ENCODE measurements around the gene TUT7. TPM values are rescaled to one million over a fixed set of nuclear protein-coding genes. Genes with fewer than 3 reads are reported as not detected.
"Not testable (repeated sequence)": the region's sequence is repeated elsewhere in the genome, so short reads cannot be mapped to it uniquely, and the experiment has no call there.

Gene TUT7
- total RNA-seq, 6 experiments from 2014 or later = 22.5 to 46.7 (median 31.6) TPM

GRCh38 chr9:86321373-86321772 is 32.8 kb downstream of the TUT7 start:
- 87% methylated on average over 4 of the region's 5 CpGs for WGBS (ENCODE audit: insufficient coverage, low coverage, low lambda C conversion rate, missing lambda C conversion rate)
- Histone ChIP-seq H3K9me3 (no peaks in the 10 kb centered on the region), H3K36me3 (peaks cover 0 to 94% (median 50%) of the 10 kb centered on the region in 4 donors), H3K4me1 (no peaks in the 10 kb centered on the region), H3K27ac (no peak overlapping the region), H3K27me3 (no peaks in the 10 kb centered on the region), H3K4me3 (no peak overlapping the region)
- ATAC-seq = no peak
- no peak for TF ChIP-seq POLR2A (IDR thresholded peaks at IDR 0.05)
- no peak for TF ChIP-seq CTCF (IDR thresholded peaks at IDR 0.05)
- intact Hi-C loops (cut with DNase I) = no loop called here
- no peak for DNase-seq

GRCh38 chr9:86318187-86318586 is 36.0 kb downstream of the TUT7 start:
- 81% methylated on average over 4 of the region's 4 CpGs for WGBS (ENCODE audit: insufficient coverage, low coverage, low lambda C conversion rate, missing lambda C conversion rate)
- no peaks in the 10 kb centered on the region for H3K9me3 ChIP-seq
- H3K36me3 ChIP-seq = peaks cover 0 to 92% (median 49%) of the 10 kb centered on the region in 4 donors
- no peaks in the 10 kb centered on the region for H3K4me1 ChIP-seq
- H3K27me3 ChIP-seq = no peaks in the 10 kb centered on the region
- no peak for TF ChIP-seq POLR2A (IDR thresholded peaks at IDR 0.05)
- no peak for TF ChIP-seq CTCF (IDR thresholded peaks at IDR 0.05)
- ATAC-seq (no peak), DNase-seq (no peak)
- intact Hi-C loops (cut with DNase I) = no loop called here
- no peak overlapping the region for H3K4me3 ChIP-seq
- H3K27ac ChIP-seq = no peak overlapping the region

- TF ChIP-seq POLR2A (IDR thresholded peaks at IDR 0.05) = no peak
- TF ChIP-seq CTCF (IDR thresholded peaks at IDR 0.05) = no peak
- DNase-seq = no peak
- no peak for ATAC-seq
- 58% methylated on average over 2 of the region's 2 CpGs for WGBS (ENCODE audit: insufficient coverage, low coverage, low lambda C conversion rate, missing lambda C conversion rate)
- no peak overlapping the region for H3K4me3 ChIP-seq
- intact Hi-C loops (cut with DNase I) = no loop called here
- H3K9me3 ChIP-seq = no peaks in the 10 kb centered on the region
- H3K36me3 ChIP-seq = peaks cover 0 to 74% (median 46%) of the 10 kb centered on the region in 4 donors
- no peaks in the 10 kb centered on the region for H3K27me3 ChIP-seq
- no peaks in the 10 kb centered on the region for H3K4me1 ChIP-seq
- H3K27ac ChIP-seq = no peak overlapping the region
These were observed 39.1 kb downstream of the TUT7 start for GRCh38 chr9:86315078-86315477.

GRCh38 chr9:86312959-86313358 is 41.3 kb downstream of the TUT7 start:
- ATAC-seq; H3K4me1 ChIP-seq; H3K4me3 ChIP-seq; intact Hi-C loops (cut with DNase I); H3K27ac ChIP-seq; H3K9me3 ChIP-seq; H3K27me3 ChIP-seq; DNase-seq: not testable (repeated sequence)
- H3K36me3 ChIP-seq = peaks cover 3 to 79% (median 37%) of the 10 kb centered on the region in 4 donors
- WGBS (ENCODE audit: insufficient coverage, low coverage, low lambda C conversion rate, missing lambda C conversion rate) = 91% methylated on average over 1 of the region's 2 CpGs

- Histone ChIP-seq H3K4me1 (no peaks in the 10 kb centered on the region), H3K4me3 (no peak overlapping the region), H3K36me3 (peaks cover 3 to 81% (median 42%) of the 10 kb centered on the region in 4 donors), H3K27ac (no peak overlapping the region), H3K27me3 (no peaks in the 10 kb centered on the region), H3K9me3 (no peaks in the 10 kb centered on the region)
- DNase-seq = no peak
- TF ChIP-seq POLR2A (IDR thresholded peaks at IDR 0.05) = no peak
- no peak for TF ChIP-seq CTCF (IDR thresholded peaks at IDR 0.05)
- no peak for ATAC-seq
- intact Hi-C loops (cut with DNase I) = no loop called here
- 79% methylated on average over 1 of the region's 1 CpG for WGBS (ENCODE audit: insufficient coverage, low coverage, low lambda C conversion rate, missing lambda C conversion rate)
These were observed 45.5 kb downstream of the TUT7 start for GRCh38 chr9:86308687-86309086.
